HEK293T (cell line): ENCODE data around the gene ZNF346.
"Not testable (repeated sequence)": the region's sequence is repeated elsewhere in the genome, so short reads cannot be mapped to it uniquely, and the experiment has no call there.

Experiments used
- CTCF ChIA-PET: fragments of 350-600 bp; formaldehyde crosslinking; extraction: SDS; loops from one replicate; lab custom pipeline; 2021; ENCODE audit warnings: antibody characterized with exemption, inconsistent platforms; lab: Yijun Ruan, JAX
- POLR2A ChIA-PET: fragments of 350-600 bp; formaldehyde crosslinking; extraction: SDS; loops from one replicate; lab custom pipeline; 2020; ENCODE audit warnings: antibody characterized with exemption, inconsistent platforms; lab: Yijun Ruan, JAX
- DNase-seq: peaks from one replicate; pipeline ENCODE4 v3.0.0; 2012; ENCODE audit warnings: mixed read lengths; ENCODE audit errors: extremely low spot score
- ARNT ChIP-seq: fragments of 450-650 bp; IDR thresholded peaks from 2 replicates; pipeline ENCODE4 v1.6.1; 2017; ENCODE audit warnings: mild to moderate bottlenecking
- BHLHE40 ChIP-seq: fragments of 450-650 bp; IDR thresholded peaks from 2 replicates; pipeline ENCODE4 v1.6.1; 2016; ENCODE audit warnings: mild to moderate bottlenecking, moderate library complexity, borderline replicate concordance
- CTBP1 ChIP-seq: fragments of 450-650 bp; IDR thresholded peaks from 2 replicates; pipeline ENCODE4 v1.6.1; 2016; ENCODE audit warnings: borderline replicate concordance
- ELF4 ChIP-seq: fragments of 450-650 bp; IDR thresholded peaks from 2 replicates; pipeline ENCODE4 v1.6.1; 2017; ENCODE audit warnings: antibody characterized with exemption
- FOXA1 ChIP-seq: fragments of 450-650 bp; IDR thresholded peaks from 2 replicates; pipeline ENCODE4 v1.6.1; 2016; ENCODE audit warnings: mild to moderate bottlenecking
- FOXK2 ChIP-seq: fragments of 450-650 bp; IDR thresholded peaks from 2 replicates; pipeline ENCODE4 v1.6.1; 2016; ENCODE audit warnings: mild to moderate bottlenecking
- FOXM1 ChIP-seq: fragments of 450-650 bp; IDR thresholded peaks from 2 replicates; pipeline ENCODE4 v1.6.1; 2017; ENCODE audit warnings: mild to moderate bottlenecking, borderline replicate concordance
- HDGF ChIP-seq: fragments of 450-650 bp; IDR thresholded peaks from 2 replicates; pipeline ENCODE4 v1.6.1; 2017; ENCODE audit warnings: antibody characterized with exemption, borderline replicate concordance
- L3MBTL2 ChIP-seq: fragments of 450-650 bp; conservative IDR thresholded peaks from 2 replicates; pipeline ENCODE4 v1.6.1; 2016; ENCODE audit warnings: mild to moderate bottlenecking
- LEF1 ChIP-seq: fragments of 450-650 bp; IDR thresholded peaks from 2 replicates; pipeline ENCODE4 v1.6.1; 2017; ENCODE audit warnings: mild to moderate bottlenecking, borderline replicate concordance
- NFRKB ChIP-seq: fragments of 450-650 bp; IDR thresholded peaks from 2 replicates; pipeline ENCODE4 v1.6.1; 2016; ENCODE audit warnings: mild to moderate bottlenecking, moderate library complexity
- SP1 ChIP-seq: fragments of 450-650 bp; IDR thresholded peaks from 2 replicates; pipeline ENCODE4 v1.6.1; 2017
- SUZ12 ChIP-seq: fragments of 450-650 bp; IDR thresholded peaks from 2 replicates; pipeline ENCODE4 v1.6.1; 2016; ENCODE audit warnings: mild to moderate bottlenecking
- TARDBP ChIP-seq: fragments of 450-650 bp; IDR thresholded peaks from 2 replicates; pipeline ENCODE4 v1.6.1; 2016
- ZNF384 ChIP-seq: fragments of 450-650 bp; IDR thresholded peaks from 2 replicates; pipeline ENCODE4 v1.6.1; 2016
- TF ChIP-seq, protein P1 (sequence below): fragments of 450-650 bp; IDR thresholded peaks from 2 replicates; pipeline ENCODE4 v1.6.1; 2016

Gene ZNF346

DNA sequence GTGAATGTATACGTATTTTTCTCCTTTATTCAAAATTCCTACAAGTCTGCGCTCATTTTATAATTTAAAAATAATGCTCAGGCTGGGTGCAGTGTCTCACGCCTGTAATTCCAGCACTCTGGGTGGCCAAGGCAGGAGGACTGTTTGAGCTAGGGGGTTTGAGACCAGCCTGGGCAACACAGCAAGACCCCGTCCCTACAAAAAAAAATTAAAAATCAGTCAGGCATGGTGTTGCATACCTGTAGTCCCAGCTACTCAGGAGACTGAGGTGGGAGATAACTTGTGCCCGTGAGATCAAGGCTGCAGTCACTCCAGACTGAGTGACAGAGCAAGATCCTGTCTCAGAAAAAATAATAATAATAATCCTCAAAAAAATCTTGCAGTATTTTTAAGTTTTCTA, 23.7 kb upstream of the ZNF346 start:
- no peak for DNase-seq
- ChIA-PET POLR2A (interaction anchor here (0.8 kb wide), 1 partner anchor 23 kb away, joined by 3 read pairs; no protein-coding TSS in a partner anchor), CTCF (no interaction called here)
- TF ChIP-seq L3MBTL2 (no peak), ARNT (no peak), SUZ12 (no peak), BHLHE40 (no peak), SP1 (no peak), FOXM1 (no peak), HDGF (no peak), ZNF384 (no peak), FOXK2 (no peak), NFRKB (no peak)

DNA sequence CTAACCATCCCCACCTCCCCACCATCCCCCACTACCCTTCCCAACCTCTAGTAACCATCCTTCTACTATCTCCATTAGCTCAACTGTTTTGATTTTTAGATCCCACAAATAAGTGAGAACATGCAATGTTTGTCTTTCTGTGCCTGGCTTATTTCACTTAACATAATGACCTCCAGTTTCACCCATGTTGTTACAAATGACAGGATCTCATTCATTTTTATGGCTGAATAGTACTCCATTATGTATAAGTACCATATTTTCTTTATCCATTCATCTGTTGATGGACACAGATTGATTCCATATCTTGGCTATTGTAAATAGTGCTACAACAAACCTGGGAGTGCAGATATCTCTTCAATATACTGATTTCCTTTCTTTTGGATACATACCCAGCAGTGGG, 23.0 kb upstream of the ZNF346 start:
- DNase-seq, CTCF ChIA-PET: not testable (repeated sequence)
- POLR2A ChIA-PET: interaction anchor here (0.8 kb wide), 1 partner anchor 22 kb away, joined by 3 read pairs; no protein-coding TSS in a partner anchor

DNA sequence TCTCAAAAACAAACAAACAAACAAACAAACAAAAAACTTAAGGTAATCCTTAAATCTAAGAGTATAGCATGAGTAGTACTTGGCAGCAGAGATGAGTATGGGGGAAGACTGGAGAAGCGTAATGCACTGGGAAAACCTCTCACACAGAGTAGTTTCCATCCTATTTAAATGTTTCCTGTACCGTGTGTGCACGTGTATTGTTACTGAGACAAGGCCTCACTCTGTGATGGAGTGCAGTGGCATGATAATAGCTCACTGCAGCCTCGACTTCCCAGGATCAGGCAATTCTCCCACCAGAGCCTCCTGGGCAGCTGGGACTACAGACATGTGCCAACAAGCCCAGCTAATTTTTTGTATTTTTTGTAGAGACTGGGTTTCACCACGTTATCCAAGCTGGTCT, 18.8 kb upstream of the ZNF346 start:
- no peak for TF ChIP-seq LEF1
- TF ChIP-seq ELF4: no peak
- no peak for TF ChIP-seq FOXA1
- TF ChIP-seq HDGF: no peak
- TF ChIP-seq TARDBP: no peak
- no peak for DNase-seq
- ChIA-PET POLR2A (no interaction called here), CTCF (no interaction called here)

DNA sequence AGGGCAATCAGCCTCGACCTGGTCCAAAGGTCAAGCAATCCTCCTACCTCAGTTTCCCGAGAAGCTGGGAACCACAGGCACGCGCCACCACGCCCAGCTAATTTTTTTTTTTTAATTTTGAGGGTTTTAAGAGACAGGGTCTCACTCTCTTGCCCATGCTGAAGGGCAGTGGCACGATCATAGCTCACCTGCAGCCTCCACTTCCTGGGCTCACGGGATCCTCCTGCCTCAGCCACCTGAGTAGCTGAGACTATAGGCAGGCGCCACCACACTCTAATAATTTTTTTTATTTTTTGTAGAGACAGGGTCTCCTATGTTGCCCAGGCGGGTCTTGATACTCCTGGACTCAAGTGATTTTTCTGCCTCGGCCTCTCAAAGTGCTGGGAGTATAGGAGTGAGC, 17.5 kb upstream of the ZNF346 start:
- TF ChIP-seq L3MBTL2 (no peak), LEF1 (no peak), SUZ12 (no peak), ARNT (no peak), ELF4 (no peak), HDGF (no peak), FOXM1 (no peak), ZNF384 (no peak), SP1 (no peak), NFRKB (no peak), FOXK2 (no peak), TARDBP (no peak), BHLHE40 (no peak), FOXA1 (no peak), CTBP1 (no peak)
- TF ChIP-seq, protein P1, sequence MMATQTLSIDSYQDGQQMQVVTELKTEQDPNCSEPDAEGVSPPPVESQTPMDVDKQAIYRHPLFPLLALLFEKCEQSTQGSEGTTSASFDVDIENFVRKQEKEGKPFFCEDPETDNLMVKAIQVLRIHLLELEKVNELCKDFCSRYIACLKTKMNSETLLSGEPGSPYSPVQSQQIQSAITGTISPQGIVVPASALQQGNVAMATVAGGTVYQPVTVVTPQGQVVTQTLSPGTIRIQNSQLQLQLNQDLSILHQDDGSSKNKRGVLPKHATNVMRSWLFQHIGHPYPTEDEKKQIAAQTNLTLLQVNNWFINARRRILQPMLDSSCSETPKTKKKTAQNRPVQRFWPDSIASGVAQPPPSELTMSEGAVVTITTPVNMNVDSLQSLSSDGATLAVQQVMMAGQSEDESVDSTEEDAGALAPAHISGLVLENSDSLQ: no peak
- POLR2A ChIA-PET: interaction anchor here (0.9 to 5.5 kb wide), 6 partner anchors 8 to 27 kb away, joined by 3 to 33 read pairs (median 5); partner anchors contain the start of gene ZNF346
- CTCF ChIA-PET: interaction anchor here (0.7 to 1.8 kb wide), 4 partner anchors 17 to 344 kb away, joined by 3 to 6 read pairs (median 4); partner anchors contain the start of genes FGFR4 and ZNF346
- no peak for DNase-seq

DNA sequence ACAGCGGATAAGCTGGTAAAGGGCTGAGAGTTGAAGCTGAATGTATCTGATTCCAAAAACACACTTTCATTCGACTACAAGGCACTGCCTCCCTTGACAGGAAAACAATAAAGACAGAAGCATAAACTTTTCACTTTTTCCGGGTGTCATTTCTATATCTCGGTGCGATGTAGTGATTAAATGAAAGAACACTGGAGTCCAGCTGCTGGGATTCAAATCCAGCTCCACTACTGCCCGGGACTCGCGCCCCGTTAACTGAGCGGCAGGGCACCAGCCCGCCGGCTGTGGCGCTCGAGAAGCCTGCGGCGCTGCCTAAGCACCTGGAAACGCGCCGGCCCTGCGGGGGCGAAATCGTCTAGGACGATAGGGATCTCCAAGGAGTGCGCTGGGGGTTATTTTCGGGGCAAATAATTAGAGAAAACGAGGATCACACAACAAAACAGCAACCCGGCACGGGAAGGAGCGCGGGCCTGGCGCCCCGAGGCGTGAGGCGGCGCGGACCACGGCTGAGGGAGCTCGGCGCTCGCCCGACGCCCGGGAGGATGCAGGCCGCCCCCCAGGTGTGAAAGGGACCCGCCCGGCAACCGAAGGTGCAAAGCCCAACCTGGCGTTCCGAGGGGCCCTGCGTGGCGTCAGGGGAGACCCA, 16.8 kb upstream of the ZNF346 start:
- no peak for TF ChIP-seq CTBP1
- TF ChIP-seq FOXK2: no peak
- TF ChIP-seq SUZ12: no peak
- ChIA-PET POLR2A (interaction anchor here (0.9 to 5.5 kb wide), 6 partner anchors 9 to 28 kb away, joined by 3 to 33 read pairs (median 5); partner anchors contain the start of gene ZNF346), CTCF (interaction anchor here (0.7 to 1.8 kb wide), 4 partner anchors 17 to 345 kb away, joined by 3 to 6 read pairs (median 4); partner anchors contain the start of genes FGFR4 and ZNF346)
- DNase-seq: peak; percentile 64

DNA sequence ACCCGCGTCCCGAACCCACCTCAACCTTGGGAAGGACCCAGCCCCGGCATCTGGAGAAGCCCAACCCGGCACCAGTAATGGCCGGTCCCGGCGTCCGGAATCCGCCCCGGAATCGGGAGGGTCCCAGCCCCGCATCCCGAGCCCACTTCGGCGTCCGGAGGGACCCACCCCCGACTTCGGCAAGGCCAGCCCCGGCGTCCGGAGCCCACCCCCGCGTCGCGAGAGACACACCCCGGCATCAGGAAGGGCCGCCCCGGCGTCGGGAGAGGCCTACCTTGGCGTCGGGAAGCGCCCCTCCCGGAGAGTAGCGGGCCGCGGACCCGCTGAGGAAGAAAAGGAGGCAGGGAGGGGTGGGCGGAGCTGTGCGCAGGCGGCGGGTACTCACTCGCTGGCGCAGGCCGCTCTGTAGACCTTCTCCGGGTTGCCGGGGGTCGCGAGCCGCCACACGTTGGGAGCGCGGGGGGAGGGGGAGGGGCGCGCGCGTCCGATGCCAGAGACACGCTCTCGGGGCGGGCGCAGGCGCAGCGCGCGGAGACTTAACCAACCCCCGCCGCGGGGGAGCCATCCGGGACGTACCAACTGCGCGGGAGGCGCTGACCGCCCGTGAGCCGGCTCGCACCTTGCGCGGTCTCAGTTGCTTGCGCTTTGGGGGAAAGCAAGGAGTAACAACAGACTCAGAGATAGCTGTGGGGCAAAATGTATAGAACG, 16.1 kb upstream of the ZNF346 start, which contains the start of gene UIMC1:
Gene UIMC1, minus strand, starts transcription at position 515 of the 708 bp plus-strand sequence. CDS start 24,164 bp downstream, outside the sequence.
- POLR2A ChIA-PET: interaction anchor here (0.5 to 5.5 kb wide), 8 partner anchors 9 to 68 kb away, joined by 3 to 33 read pairs (median 3); partner anchors contain the start of gene ZNF346
- no peak for TF ChIP-seq FOXK2
- no peak for TF ChIP-seq ZNF384
- TF ChIP-seq FOXA1: no peak
- no peak for TF ChIP-seq SUZ12
- TF ChIP-seq NFRKB: no peak
- peak; percentile 61 for TF ChIP-seq CTBP1
- TF ChIP-seq HDGF: no peak; the same call in 1 of the 2 replicates
- TF ChIP-seq TARDBP: no peak
- no peak for TF ChIP-seq SP1
- TF ChIP-seq ARNT: no peak
- TF ChIP-seq ELF4: no peak; the same call in 1 of the 2 replicates
- TF ChIP-seq, protein P1: no peak
- TF ChIP-seq FOXM1: peak; percentile 74; the same call in 1 of the 2 replicates
- peak; percentile 77; the same call in 1 of the 2 replicates for TF ChIP-seq BHLHE40
- peak; percentile 57 for TF ChIP-seq L3MBTL2
- peak; percentile 29; the same call in 1 of the 2 replicates for TF ChIP-seq LEF1
- CTCF ChIA-PET: interaction anchor here (1.5 to 1.8 kb wide), 3 partner anchors 25 to 346 kb away, joined by 3 to 6 read pairs (median 4); partner anchors contain the start of gene FGFR4
- DNase-seq: peak; percentile 96
